HepG2 (cell line): ENCODE data around the gene JAZF1.

Source experiments
- ARNTL ChIP-seq: sonication (generic); formaldehyde crosslinking; IDR thresholded peaks from 2 replicates; pipeline ENCODE4 v1.4.0; 2020; ENCODE audit warnings: mild to moderate bottlenecking, missing genetic modification reagents
- CTCF ChIP-seq: sonication (generic); formaldehyde crosslinking; IDR thresholded peaks from 2 replicates; pipeline ENCODE4 v1.5.0; 2020; ENCODE audit warnings: mild to moderate bottlenecking, missing genetic modification reagents, moderate library complexity
- FOXP4 ChIP-seq: sonication (generic); formaldehyde crosslinking; IDR thresholded peaks from 2 replicates; pipeline ENCODE4 v1.4.0; 2020; ENCODE audit warnings: missing genetic modification reagents
- POLR2AphosphoS2 ChIP-seq: IDR thresholded peaks from 2 replicates; pipeline ENCODE4 v1.6.1; 2011; ENCODE audit warnings: low read depth, low read length, improper control_type of control experiment
- POLR2AphosphoS5 ChIP-seq: IDR thresholded peaks from 2 replicates; pipeline ENCODE4 v1.6.1; 2012; ENCODE audit warnings: low read depth, low read length
- SAFB2 ChIP-seq: sonication (generic); formaldehyde crosslinking; IDR thresholded peaks from 2 replicates; pipeline ENCODE4 v1.5.1; 2020; ENCODE audit warnings: missing genetic modification reagents, low read depth, mild to moderate bottlenecking, borderline replicate concordance
- SCMH1 ChIP-seq: sonication (generic); formaldehyde crosslinking; IDR thresholded peaks from 2 replicates; pipeline ENCODE4 v1.9.0; 2021; ENCODE audit warnings: missing genetic modification reagents, mild to moderate bottlenecking, borderline replicate concordance
- TCF7L2 ChIP-seq: IDR thresholded peaks from 2 replicates; pipeline ENCODE4 v1.6.1; 2011; ENCODE audit warnings: mild to moderate bottlenecking, low read depth, low read length, moderate library complexity
- TFE3 ChIP-seq: IDR thresholded peaks from 2 replicates; pipeline ENCODE4 v1.6.1; 2016
- THYN1 ChIP-seq: sonication (generic); formaldehyde crosslinking; IDR thresholded peaks from 2 replicates; pipeline ENCODE4 v1.8.1; 2023; ENCODE audit warnings: low read depth, mild to moderate bottlenecking, moderate library complexity, missing genetic modification reagents, borderline replicate concordance
- ZNF563 ChIP-seq: sonication (generic); formaldehyde crosslinking; IDR thresholded peaks from 2 replicates; pipeline ENCODE4 v1.8.0; 2022; ENCODE audit warnings: mild to moderate bottlenecking, moderate library complexity, missing genetic modification reagents

- TF ChIP-seq THYN1 (CRISPR knock-in tag) (no peak), CTCF (CRISPR knock-in tag) (no peak), SAFB2 (no peak), SCMH1 (CRISPR knock-in tag) (no peak), ZNF563 (CRISPR knock-in tag) (no peak), POLR2AphosphoS5 (no peak), TCF7L2 (no peak), TFE3 (CRISPR knock-in tag) (no peak), FOXP4 (no peak), POLR2AphosphoS2 (no peak), ARNTL (CRISPR knock-in tag) (no peak)
Measured at GRCh38 chr7:28123752-28124151, 56.8 kb downstream of the JAZF1 start.
